ELR (cell line): Measurements from ENCODE around the gene CEMIP.
A peak's percentile ranks its signal among the peaks of the same experiment; 100 is the strongest.
"Not testable (repeated sequence)": the region's sequence is repeated elsewhere in the genome, so short reads cannot be mapped to it uniquely, and the experiment has no call there.

Source experiments
- DNase-seq: peaks from one replicate; pipeline ENCODE4 v3.0.0-alpha.2; 2015; ENCODE audit warnings: low read depth

Gene CEMIP

DNA sequence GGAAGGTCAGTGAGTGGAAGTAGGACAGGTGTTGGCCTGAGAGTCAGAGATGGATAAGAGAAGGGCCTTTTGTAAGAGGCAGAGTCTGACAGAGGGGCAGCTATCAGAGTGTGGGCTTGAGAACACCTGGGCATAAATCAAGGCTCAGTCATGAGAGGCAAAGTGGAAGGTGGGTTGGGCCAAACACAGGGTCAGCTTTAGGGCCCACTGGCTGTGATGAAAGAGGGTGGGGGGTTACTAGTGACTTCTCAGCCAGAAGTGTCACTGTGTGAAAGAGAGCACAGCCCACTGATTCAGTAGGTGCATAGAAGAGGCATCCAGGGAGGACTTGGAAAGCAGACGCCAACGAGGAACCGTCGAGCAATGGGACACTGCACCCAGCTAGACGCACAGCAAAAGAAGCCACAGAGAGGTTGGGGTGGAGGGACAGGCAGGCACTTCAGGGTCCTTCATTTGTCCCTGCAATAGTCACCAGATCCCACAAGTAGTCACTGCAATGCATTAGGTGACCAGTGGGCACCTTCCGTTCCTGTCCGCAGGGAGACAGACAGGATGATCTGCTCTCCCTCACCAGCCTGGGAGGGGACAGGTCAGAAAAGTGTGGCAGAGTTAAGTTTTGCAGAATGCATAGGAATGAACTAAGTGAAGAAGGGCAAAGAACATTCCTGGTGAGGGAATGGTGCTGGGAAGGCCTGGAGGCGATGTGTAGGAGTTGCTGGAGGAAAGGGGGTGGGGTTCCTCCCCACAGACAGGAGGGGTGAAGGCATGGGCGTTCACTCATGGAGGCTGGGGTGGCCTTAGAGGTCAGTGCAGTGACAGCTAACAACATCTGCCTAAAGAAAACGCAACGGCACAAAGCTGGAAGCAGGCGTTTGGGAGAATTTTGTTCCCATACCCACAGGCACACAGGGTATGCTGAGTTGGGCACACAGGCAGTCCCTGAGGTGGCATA is 174.1 kb downstream of the CEMIP start:
- no peak for DNase-seq

DNA sequence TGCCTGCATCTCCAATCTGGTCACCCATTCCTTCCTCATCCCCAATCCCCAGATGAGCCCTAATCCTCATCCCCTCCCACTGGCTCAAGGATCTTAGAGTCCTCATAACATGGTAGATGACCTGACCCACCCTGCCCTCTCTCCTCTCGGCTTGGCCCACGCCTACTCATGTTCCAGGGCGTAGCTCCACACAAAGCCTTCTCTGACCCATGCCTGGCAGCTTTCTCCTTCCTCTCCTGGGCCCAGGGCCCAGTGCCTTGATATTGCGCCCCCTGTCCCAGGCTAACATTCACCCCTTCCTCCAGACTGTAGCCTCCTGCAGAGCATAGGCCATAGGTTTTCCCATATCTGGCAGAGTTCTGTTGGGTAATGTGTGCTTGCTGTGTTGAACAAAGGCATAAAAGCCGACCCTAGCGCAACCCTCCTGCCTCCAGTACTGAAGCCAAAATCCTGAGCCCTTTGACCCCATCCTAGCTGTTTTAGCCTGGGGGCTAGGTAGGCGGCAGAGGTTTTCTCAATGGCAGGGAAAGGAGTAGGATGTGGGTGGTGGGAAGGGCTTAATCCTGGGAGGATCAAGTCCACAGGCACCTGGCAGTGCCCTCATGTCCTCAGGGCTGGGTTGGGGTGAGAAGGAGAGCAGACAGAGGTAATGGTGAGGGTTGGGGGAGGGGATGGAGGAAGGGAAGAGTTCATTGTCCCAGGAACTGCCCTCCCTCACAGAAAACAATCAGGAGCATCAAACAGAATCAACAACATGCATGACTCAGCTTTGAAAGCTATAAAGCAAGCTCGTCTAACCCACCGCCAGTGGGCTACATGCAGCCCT is 175.0 kb downstream of the CEMIP start:
- peak; percentile 8 for DNase-seq

DNA sequence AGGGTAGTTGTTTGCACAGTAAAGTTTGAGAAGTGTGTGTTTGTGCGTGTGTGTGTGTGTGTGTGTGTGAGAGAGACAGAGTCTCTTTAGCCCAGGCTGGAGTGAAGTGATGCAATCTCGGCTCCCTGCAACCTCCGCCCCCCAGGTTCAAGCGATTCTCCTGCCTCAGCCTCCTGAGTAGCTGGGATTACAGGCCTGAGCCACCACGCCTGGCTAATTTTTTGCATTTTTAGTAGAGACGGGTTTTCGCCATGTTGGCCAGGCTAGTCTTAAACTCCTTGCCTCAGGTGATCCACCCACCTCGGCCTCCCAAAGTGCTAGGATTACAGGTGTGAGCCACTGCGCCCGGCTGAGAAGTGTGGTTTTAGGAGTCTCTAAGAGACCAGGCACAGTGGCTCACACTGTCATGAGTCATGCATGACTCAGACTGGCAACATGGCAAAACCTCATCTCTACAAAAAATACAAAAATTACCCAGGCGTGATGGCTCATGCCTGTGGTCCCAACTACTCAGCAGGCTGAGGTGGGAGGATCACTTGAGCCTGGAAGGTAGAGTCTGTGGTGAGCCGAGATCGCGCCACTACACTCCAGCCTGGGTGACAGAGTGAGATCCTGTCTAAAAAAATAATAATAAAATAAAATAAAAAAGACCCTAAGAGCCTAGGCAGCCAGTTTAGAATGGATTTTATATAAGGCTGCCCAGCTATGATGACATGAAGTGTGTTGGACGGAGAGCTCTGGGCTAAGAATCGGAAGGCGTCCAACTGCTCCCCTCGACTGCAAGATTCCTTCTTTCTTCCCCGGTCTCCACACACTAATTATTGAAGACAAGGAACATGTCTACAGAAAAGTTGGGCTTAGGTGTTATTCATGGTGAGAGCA is 176.6 kb downstream of the CEMIP start:
- peak; percentile 94 for DNase-seq

DNA sequence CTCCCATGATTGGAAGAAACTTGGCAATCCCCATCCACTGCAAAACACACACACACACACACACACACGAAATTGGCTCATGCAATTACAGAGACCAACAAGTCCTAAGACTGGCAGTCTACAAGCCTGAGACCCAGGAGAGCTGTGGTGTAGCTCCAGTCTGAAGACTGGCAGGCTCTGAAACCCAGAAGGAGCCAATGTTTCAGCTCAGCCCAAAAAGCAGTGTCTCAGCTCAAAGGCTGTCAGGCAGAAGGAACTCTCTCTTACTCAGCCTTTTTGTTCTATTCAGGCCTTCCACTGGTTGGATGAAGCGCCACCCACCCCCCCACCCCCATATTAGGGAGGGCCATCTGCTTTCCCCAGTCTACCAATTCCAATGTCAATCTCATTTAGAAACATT is 178.4 kb downstream of the CEMIP start:
- DNase-seq: no peak

DNA sequence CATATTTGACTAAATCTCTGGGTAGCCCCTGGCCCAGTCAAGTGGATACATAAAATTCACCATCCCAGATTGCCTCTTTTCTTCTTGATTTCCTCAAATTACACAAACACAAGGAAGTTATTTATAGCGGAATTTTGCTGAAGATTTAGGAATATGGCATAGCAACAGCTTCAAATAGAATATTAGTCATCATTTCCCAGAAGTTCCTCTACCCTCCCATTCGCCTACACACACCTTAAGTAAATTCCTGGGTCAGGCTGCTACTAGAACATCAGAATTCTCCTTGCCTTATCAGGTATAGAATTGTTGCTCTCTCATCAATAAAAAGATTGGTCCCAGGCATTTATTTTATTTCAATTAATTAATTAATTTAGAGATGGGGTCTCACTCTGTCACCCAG is 178.8 kb downstream of the CEMIP start:
- no peak for DNase-seq

DNA sequence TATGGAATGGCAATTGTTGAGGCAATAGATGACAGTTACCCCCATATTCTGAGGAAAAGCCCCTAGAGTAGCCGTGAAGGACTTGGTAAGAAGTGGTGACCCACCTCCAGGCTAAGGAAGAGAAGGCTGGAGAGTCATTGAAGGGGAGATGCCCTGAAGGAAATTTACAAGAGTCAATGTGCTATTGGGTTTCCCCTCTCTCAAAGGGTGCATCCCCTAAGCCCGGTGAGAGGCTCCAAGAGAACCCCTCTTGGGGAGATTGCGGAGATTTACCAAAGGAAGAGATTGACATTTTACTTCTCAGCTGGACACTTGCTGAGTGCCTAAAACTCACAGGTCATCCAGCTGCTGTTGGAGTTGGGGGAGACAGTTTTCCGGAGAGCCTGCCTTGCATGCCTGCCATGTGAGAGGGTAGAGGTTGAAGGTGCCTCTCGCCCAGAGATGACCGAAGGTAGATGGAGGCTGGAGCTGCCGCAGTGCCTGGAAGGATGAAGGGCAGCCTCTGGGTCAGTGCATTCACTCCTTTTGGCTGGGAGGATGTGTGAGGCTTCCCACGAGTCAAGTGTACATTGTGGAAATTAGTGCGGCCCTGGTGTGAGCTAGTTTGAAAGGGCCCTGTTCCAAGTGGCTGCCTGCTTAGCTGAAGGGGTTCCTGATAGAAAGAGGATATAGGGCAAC is 179.8 kb downstream of the CEMIP start:
- DNase-seq: no peak

DNA sequence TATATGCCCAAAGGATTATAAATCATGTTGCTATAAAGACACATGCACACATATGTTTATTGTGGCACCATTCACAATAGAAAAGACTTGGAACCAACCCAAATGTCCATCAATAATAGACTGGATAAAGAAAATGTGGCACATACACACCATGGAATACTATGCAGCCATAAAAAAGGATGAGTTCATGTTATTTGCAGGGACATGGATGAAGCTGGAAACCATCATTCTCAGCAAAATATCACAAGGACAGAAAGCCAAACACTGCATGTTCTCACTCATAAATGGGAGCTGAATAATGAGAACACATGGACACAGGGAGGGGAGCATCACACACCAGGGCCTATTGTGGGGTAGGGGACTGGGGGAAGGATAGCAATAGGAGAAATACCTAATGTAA is 186.3 kb downstream of the CEMIP start:
- DNase-seq: not testable (repeated sequence)

DNA sequence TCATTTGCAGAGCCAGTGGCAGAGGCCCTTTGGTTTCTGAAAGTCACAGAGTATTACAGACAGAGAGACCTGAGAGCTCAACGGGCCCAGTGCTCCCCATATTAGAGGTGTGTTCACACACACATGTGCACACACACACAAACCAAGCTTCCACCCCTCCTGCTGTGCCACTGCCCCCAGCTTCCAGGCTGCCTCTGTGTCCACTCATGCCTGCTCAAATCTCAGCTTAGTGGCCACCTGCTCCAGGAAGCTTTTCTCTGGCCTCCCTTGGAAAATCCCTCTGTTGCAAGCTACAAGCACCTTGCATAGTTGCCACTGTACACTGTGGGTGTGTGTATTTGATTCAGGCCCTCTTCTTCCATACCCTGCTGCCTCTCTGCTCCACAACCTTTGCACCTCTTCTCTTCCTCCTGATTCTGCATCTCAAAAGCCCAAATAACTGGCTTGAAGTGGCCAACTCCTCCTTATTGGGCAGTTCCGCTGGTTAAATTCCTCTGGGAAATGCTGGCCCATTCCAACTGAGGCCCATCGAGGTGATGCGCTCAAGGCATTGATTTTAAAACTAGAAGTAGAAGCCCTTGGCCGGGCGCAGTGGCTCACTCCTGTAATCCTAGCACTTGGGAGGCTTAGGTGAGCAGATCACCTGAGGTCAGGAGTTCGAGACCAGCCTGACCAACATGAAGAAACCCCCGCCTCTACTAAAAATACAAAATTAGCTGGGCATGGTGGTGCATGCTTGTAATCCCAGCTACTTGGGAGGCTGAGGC is 187.4 kb downstream of the CEMIP start:
- DNase-seq: no peak

DNA sequence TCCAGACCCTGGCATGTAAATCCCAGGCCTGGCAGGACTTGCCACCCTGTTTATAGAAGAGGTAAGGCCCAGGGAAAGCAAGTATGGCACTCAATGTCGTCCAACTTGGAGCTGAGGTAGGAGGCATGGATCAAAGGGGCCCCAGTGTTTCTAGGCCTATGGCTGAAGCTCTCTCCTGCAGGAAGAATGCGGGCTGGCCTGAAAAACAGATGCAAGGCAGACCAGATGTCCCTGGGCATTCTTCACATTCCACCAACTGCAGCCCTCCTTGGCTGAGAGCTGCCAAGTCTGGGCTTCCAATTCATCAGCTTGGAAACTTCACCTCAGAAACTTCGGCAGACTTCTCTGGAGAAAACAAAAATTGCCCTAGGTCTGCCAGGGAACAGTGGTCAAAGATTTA is 188.3 kb downstream of the CEMIP start:
- no peak for DNase-seq

DNA sequence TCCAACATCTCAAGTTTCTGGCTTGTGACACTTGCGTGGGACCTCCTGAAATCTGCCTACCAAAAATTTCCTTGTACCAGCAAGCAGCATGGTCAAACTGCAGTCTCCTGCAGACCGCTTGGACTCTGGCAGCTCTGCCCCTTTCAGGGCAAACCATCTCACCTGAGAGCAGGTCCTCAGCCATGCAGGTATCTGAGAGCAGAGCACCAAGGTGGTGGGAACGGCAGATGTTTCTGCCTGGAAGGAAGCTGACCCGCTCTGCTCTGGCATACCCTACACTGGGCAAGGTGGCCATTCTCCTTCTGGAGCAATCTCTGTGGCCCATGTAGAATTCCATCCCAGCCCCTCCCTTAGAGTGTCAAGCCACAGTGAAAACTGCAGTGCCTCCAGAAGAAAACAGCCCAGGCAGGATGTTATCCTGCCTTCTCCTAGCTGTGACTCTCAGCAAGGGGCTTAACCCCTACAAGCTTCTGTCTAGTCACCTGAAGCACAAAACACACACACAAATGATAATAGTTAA is 188.9 kb downstream of the CEMIP start:
- DNase-seq: no peak

DNA sequence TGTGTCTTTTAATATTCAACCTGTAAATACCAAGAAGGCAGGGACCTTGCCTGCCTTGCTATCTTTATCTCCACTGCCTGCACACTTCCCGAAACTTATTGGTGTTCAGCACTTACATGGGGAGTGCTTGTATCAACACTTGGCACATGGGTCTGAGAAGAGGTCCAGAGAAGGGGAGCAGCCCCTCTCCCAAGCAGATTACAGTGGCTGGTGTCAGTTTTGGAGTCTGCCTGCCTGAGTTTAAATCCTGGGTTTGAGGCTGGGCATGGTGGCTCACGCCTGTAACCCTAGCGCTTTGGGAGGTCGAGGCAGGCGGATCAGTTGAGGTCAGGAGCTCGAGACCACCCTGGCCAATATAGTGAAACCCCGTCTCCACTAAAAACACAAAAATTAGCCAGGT is 190.1 kb downstream of the CEMIP start:
- DNase-seq: no peak

DNA sequence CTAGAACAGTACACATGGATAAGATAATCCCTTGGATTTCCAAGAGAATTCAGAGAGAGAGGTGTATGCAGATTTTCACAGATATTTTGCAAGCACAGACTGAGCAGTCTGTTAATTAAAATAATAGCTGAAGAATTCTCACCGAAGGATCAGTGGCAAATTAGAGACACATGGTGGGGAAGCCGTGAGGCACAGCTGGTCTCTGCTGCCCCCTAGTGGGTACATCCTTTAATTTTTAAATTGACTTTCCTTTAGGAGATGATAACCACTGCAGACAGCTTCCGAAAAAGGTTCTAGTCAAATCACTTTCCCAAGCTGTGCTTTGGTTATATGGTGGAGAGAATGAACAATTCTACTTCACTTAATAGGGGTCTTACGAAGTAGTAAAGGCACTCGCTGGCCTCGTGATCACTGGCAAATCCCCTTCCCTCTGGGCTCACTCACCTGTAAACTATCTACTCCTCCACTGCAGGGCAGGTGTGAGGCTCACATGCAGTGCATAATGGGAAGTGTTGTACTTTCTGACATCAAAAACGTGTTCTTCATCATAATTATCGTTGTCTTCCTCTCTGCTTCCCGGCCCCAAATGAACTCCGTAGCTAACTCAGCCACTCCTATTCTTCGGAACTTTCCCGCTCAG is 191.0 kb downstream of the CEMIP start:
- peak; percentile 65 for DNase-seq

DNA sequence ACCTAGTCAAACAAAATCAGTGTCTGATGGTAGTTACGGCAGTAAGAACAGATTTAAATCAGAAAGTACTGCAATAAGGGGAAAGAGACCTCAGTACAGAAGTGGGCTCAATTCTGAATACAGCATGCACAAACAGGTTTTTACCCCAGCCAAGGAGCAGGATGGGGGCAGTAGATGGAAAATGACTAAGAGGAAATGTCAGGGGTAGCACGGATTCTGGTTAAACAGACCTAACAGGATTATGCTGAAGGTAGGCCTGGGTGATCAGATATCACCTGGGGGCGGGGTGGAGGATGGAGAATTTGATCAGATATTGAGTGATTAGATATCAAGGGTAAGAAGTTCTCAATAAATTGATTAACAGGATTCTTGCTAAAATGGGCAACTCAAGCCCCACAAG is 191.5 kb downstream of the CEMIP start:
- DNase-seq: no peak

DNA sequence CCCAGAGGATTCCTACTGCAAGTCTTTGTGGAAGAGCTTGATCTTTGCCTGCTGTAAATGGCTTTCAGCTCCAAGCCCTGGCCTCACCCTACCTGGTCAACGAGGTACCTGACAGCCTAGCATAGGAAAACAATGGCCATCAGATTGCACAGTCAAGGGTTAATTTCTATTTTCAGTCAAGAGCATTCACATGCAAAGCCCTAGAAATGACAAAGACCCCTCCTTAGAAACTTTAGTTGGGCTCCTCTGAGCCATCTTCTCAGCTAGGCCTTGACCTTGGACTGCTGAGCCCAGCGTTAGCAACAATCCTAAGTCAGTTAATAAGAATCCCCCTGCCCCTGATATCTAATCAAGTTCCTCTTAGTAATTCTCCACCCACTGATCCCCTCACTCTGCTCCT is 192.0 kb downstream of the CEMIP start:
- no peak for DNase-seq

DNA sequence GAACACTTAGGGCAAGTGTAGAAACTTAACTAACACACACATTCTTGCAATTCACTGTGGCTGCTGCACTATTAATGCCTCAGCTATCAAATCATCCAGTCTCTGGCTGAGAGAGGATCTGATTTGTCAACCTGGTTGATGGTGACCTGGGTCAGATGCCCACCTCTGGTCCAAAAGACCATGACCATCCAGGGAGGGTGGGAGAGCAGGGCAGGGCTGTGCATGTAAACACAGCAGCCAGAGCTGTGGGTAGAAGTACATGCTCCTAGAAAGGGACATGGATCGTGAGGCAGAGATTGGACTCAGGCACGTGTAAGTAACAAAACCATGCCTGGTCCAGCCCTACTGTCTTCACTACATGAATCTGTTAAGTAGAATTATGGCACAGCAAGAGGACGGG is 193.1 kb downstream of the CEMIP start:
- no peak for DNase-seq

DNA sequence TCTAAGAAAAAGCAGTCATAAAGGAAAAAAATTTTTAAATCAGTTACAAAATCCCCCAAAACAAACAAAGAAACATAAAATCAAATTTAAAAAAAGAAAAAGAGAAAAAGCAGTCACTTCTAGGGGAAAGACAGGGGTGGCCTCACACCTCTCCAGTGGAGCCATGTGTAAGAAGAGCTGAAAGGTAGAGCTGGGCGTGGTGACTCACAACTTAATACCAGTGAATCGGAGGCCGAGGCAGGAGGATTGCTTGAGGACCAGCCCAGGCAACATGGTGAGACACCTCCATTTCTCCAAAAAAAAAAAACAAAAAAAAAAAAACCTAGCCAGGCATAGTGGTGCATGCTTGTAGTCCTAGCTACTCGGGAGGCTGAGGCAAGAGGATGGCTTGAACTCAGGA is 195.7 kb downstream of the CEMIP start:
- DNase-seq: peak; percentile 12

DNA sequence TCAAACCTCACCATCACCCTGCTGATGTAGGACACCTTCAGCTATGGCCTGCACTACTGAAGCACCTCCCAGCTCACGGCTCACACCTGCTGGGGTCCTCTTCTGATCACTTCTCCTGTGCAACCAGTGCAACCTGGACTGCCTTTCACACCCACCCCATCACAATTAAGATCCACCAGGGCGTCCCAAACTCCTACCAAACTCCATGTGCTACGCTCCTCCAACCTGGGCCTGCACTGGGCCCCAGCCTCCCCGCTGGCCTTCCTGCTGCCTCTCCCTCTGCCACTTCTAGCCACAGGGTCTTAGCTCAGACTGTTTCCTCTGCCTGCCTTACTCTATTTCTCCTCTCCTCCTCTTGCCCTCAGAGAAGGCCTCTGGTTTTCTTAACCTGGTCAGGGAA is 197.7 kb downstream of the CEMIP start:
- no peak for DNase-seq

DNA sequence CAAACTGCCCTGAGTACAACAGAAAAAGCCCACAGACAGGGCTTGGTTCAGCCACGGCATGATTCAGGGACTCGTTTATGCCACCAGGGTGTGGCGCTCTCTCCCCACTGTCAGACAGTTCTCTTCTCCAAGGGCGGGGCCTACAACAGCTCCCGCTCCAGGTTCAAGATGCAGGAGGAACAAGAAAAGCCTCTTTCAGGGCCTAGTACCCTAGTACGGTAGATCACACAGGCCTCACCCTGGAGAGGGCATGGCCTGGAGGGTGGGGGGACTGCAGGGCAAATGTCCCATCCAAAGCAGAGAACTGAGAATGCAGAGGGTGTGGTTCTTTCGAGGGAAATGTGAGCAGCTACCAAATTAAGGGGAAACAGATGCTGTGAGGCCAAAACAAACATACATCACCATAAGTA is 198.5 kb downstream of the CEMIP start:
- DNase-seq: peak; percentile 58

DNA sequence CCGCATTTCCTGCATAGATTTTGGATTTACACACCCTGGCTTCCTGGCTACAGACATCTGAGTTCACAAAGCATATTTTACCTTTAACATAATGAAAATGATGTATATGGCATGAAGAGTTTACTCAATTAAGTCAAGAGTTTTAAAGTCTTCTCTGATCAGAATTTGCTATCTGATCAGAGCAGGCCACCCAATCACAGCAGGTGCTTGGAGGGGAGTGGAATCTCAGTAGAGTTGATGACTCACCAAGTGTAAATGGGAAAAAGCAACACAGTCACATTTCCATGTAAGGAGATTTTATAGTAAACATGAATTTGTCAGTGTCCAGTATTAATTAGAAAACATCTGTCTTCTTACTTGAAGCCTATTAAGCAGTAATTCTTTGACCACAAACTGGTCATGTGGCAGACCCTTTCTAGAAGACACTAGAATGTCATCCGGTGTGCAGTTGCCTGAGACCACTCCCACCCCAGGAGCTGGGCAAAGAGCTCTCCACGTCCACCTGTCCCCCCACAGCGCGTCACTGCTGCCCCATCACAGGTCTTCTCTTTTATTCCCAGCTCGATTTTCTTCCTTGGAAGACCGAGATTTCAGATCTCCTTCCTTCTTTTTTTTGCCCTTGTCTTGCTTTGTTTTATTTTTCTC is 199.6 kb downstream of the CEMIP start:
- peak; percentile 58 for DNase-seq
